Naive thymus-derived CD4-positive, alpha-beta T cell (primary cell): Measurements from ENCODE around the gene HRCT1. TPM values are rescaled to one million over a fixed set of nuclear protein-coding genes. Genes with fewer than 3 reads are reported as not detected.

Experiments used
- ATAC-seq: fragments of 150-1000 bp; cut with Tn5 transposase; 2 replicates; pipeline ENCODE4 v1.10.0; 2021; ENCODE audit warnings: mild to moderate bottlenecking, moderate library complexity
- CTCF ChIA-PET: fragments of 350-600 bp; sonication (Branson Sonifier 250); formaldehyde crosslinking; loops from one replicate; lab custom pipeline; 2021; ENCODE audit warnings: antibody characterized with exemption; lab: Charles Lee
- POLR2A ChIA-PET: fragments of 350-600 bp; sonication (Branson Sonifier 250); formaldehyde crosslinking; loops from one replicate; lab custom pipeline; 2021; ENCODE audit warnings: antibody characterized with exemption, inconsistent platforms; lab: Charles Lee
- DNase-seq, 9 donors: peaks; one replicate each; pipeline versions ENCODE4 v3.0.0 to v3.0.0-alpha.2; 2020 to 2022; ENCODE audit warnings: mixed read lengths in 1 of 9
- H3K27ac ChIP-seq: one replicate; pipeline ENCODE4 v1.7.0; 2013; ENCODE audit warnings: mild to moderate bottlenecking, low read depth, low read length, moderate library complexity
- H3K27me3 ChIP-seq, 2 donors: one replicate each; pipeline ENCODE4 v1.7.0; 2013; ENCODE audit warnings: low read length in 2 of 2, mild to moderate bottlenecking in 2 of 2, moderate library complexity in 2 of 2; ENCODE audit not compliant: control insufficient read depth in 2 of 2, insufficient read depth in 2 of 2
- H3K36me3 ChIP-seq, 3 experiments: 1 replicate in 2 of 3; 2 replicates in 1 of 3; pipeline ENCODE4 v1.7.0; 2013; ENCODE audit warnings: low read length in 3 of 3, mild to moderate bottlenecking in 3 of 3, moderate library complexity in 1 of 3; ENCODE audit not compliant: insufficient read depth in 3 of 3, control insufficient read depth in 2 of 3
- H3K4me1 ChIP-seq, 2 donors: one replicate each; pipeline ENCODE4 v1.7.0; 2013; ENCODE audit warnings: low read length in 2 of 2, mild to moderate bottlenecking in 2 of 2, moderate library complexity in 1 of 2; ENCODE audit not compliant: control insufficient read depth in 2 of 2, insufficient read depth in 2 of 2
- H3K4me3 ChIP-seq: 2 replicates; pipeline ENCODE4 v1.7.0; 2013; ENCODE audit warnings: mild to moderate bottlenecking, low read length
- H3K9me3 ChIP-seq, 3 experiments: 1 replicate in 2 of 3; 2 replicates in 1 of 3; pipeline ENCODE4 v1.7.0; 2013; ENCODE audit warnings: low read length in 3 of 3; ENCODE audit not compliant: control insufficient read depth in 2 of 3
- H3K27ac Mint-ChIP-seq, 9 donors: one replicate each; pipeline ENCODE4 v1.8.0; 2020 to 2022; ENCODE audit warnings: mixed read lengths in 9 of 9, mild to moderate bottlenecking in 8 of 9, moderate library complexity in 5 of 9, inconsistent platforms in 2 of 9
- H3K27me3 Mint-ChIP-seq, 5 donors: one replicate each; pipeline ENCODE4 v1.8.0; 2021 to 2022; ENCODE audit warnings: mixed read lengths in 5 of 5, mild to moderate bottlenecking in 1 of 5
- H3K36me3 Mint-ChIP-seq, 5 donors: one replicate each; pipeline ENCODE4 v1.8.0; 2020 to 2022; ENCODE audit warnings: mixed read lengths in 5 of 5, mild to moderate bottlenecking in 3 of 5, inconsistent platforms in 1 of 5
- H3K4me1 Mint-ChIP-seq, 7 donors: one replicate each; pipeline ENCODE4 v1.8.0; 2020 to 2022; ENCODE audit warnings: mixed read lengths in 7 of 7, mild to moderate bottlenecking in 3 of 7, inconsistent platforms in 1 of 7
- H3K4me3 Mint-ChIP-seq, 10 donors: one replicate each; pipeline ENCODE4 v1.8.0; 2020 to 2022; ENCODE audit warnings: mild to moderate bottlenecking in 10 of 10, mixed read lengths in 10 of 10, moderate library complexity in 6 of 10, inconsistent platforms in 2 of 10
- H3K9me3 Mint-ChIP-seq, 11 donors: one replicate each; pipeline ENCODE4 v1.8.0; 2020 to 2022; ENCODE audit warnings: mixed read lengths in 11 of 11, mild to moderate bottlenecking in 4 of 11, inconsistent platforms in 1 of 11, moderate library complexity in 1 of 11
- intact Hi-C, 2 donors: fragments of 100-400 bp; cut with micrococcal nuclease; formaldehyde crosslinking; loops; one replicate each; pipeline ENCODE4 v1.15.1; 2023
- polyA plus RNA-seq, 2 donors: library from polyadenylated mRNA; unstranded; fragments of 300-500 nt; fragmentation: Illumina TruSeq; gene quantifications; one replicate each; pipeline ENCODE4 v1.2.3, GENCODE V29; 2021
- total RNA-seq, 6 experiments: library from RNA in 5 of 6; stranded (reverse) in 5 of 6; gene quantifications; 1 replicate in 5 of 6; 2 replicates in 1 of 6; pipeline ENCODE4 v1.2.3 and lab custom pipeline; 2021 to 2026

Gene HRCT1
- total and polyA plus RNA-seq, 7 experiments from 2014 or later, result not detected

DNA sequence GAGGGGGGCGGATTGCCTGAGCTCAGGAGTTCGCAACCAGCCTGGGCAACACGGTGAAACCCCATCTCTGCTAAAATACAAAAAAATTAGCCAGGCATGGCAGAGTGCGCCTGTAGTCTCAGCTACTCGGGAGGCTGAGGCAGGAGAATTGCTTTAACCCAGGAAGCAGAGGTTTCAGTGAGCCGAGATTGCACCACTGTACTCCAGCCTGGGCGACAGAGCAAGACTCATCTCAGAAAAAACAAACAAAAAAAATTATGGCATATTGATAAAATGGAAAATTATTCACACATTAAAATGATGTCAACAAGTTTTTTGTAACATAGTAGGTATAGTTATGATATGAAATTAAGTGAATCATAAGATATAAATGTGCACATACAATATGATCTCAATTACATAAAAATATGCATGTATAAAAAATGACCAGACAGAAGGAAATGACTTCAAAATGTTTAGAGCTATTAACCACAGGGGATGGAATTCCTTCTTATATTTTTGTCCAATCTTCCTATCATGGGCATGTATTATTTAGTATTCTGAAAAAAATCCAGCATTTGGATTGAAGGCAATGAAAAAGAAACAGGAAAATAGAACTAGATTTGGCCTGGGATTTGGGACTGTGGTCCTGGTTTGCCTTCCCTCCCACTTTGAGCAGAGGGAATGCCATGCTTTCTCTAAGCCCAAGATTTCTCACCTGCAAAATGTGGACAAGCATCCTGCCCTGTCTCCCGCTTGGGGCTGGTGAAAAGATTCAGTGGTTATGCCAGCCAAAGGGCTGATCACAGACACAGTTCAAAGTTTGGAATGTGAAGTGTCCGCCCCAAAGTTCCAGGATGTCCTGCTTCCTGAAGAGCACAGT lies 22.8 kb downstream of the HRCT1 start:
- H3K4me3 Mint-ChIP-seq, result no peak overlapping the region
- CTCF ChIA-PET, result interaction anchor here (0.9 to 1.4 kb wide), 2 partner anchors 16 to 26 kb away, joined by 3 to 6 read pairs; no protein-coding TSS in a partner anchor
- intact Hi-C loops, result no loop called here

DNA sequence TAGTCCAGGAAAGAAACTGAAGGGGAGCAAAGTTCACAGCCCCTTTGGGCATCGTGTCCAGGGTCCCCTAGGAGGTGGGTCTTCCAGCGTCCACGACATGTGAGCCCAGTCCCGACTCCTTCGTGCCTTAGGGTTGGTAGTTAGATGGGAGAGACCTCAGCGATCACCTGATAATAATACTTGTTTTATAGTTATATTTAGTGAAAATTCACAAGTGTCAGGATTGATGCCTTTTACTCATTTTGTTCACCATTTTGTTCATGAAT lies 23.4 kb downstream of the HRCT1 start:
- ATAC-seq, result no peak
- Mint-ChIP-seq H3K9me3 (peaks cover 0 to 3% (median 0%) of the 10 kb centered on the region in 11 donors), H3K4me1 (peaks cover 9 to 39% (median 20%) of the 10 kb centered on the region in 7 donors), H3K27ac (no peak overlapping the region), H3K36me3 (no peaks in the 10 kb centered on the region), H3K4me3 (no peak overlapping the region), H3K27me3 (peaks cover 0 to 28% (median 0%) of the 10 kb centered on the region in 5 donors)
- no peaks in the 10 kb centered on the region for H3K27me3 ChIP-seq
- CTCF ChIA-PET, result interaction anchor here (1.4 kb wide), 1 partner anchor 15 kb away, joined by 6 read pairs; no protein-coding TSS in a partner anchor
- H3K36me3 ChIP-seq, result no peaks in the 10 kb centered on the region
- POLR2A ChIA-PET, result no interaction called here
- no peak for DNase-seq
- H3K27ac ChIP-seq, result no peak overlapping the region
- H3K4me1 ChIP-seq, result peaks cover 0 to 4% of the 10 kb centered on the region in 2 donors
- H3K4me3 ChIP-seq, result no peak overlapping the region
- H3K9me3 ChIP-seq, result no peaks in the 10 kb centered on the region
- intact Hi-C loops, result no loop called here

More for the DNA sequence above, 22.8 kb downstream of the HRCT1 start:
- H3K27me3 ChIP-seq, result no peaks in the 10 kb centered on the region
- POLR2A ChIA-PET, result interaction anchor here (0.6 to 0.9 kb wide), 3 partner anchors 13 to 817 kb away, joined by 3 to 6 read pairs (median 4); no protein-coding TSS in a partner anchor
- peaks cover 0 to 4% of the 10 kb centered on the region in 2 donors for H3K4me1 ChIP-seq
- no peaks in the 10 kb centered on the region for H3K9me3 ChIP-seq
- no peaks in the 10 kb centered on the region for H3K36me3 ChIP-seq
- H3K27ac Mint-ChIP-seq, result no peak overlapping the region
- H3K9me3 Mint-ChIP-seq, result peaks cover 0 to 3% (median 0%) of the 10 kb centered on the region in 11 donors
- ATAC-seq, result no peak
- peaks cover 0 to 28% (median 0%) of the 10 kb centered on the region in 5 donors for H3K27me3 Mint-ChIP-seq
- H3K4me1 Mint-ChIP-seq, result peaks cover 9 to 41% (median 22%) of the 10 kb centered on the region in 7 donors
- H3K4me3 ChIP-seq, result no peak overlapping the region
- no peaks in the 10 kb centered on the region for H3K36me3 Mint-ChIP-seq
- no peak for DNase-seq
- H3K27ac ChIP-seq, result no peak overlapping the region

DNA sequence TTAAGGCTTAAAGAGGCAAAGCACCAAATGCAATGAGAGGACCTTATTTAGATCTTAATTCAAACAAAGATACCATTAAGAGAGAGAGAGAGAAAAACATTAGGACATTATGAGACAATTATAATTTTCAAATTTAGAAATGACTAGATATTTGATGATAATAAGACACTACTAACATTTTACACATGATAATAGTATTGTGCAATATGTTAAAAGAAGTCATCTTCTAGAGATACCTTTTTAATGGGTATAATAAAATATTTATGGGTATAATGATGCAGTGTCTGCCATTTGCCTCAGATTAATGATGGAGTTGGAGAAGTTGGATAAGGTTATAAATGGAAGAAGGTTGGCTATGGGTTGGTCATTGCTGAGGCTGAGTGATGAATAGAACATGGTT lies 24.5 kb downstream of the HRCT1 start:
- Histone ChIP-seq H3K27ac (no peak overlapping the region), H3K36me3 (no peaks in the 10 kb centered on the region), H3K9me3 (no peaks in the 10 kb centered on the region), H3K4me3 (no peak overlapping the region), H3K27me3 (no peaks in the 10 kb centered on the region), H3K4me1 (peaks cover 0 to 4% of the 10 kb centered on the region in 2 donors)
- ChIA-PET CTCF (interaction anchor here (0.8 kb wide), 1 partner anchor 14 kb away, joined by 3 read pairs; no protein-coding TSS in a partner anchor), POLR2A (no interaction called here)
- Mint-ChIP-seq H3K27ac (no peak overlapping the region), H3K4me3 (no peak overlapping the region), H3K27me3 (peaks cover 0 to 28% (median 0%) of the 10 kb centered on the region in 5 donors), H3K4me1 (peaks cover 9 to 39% (median 20%) of the 10 kb centered on the region in 7 donors), H3K9me3 (peaks cover 0 to 3% (median 0%) of the 10 kb centered on the region in 11 donors), H3K36me3 (no peaks in the 10 kb centered on the region)
- ATAC-seq (no peak), DNase-seq (no peak)
- intact Hi-C loops, result no loop called here

GRCh38 chr9:35930989-35931388 lies 25.0 kb downstream of the HRCT1 start:
- intact Hi-C loops, result no loop called here
- no peaks in the 10 kb centered on the region for H3K9me3 ChIP-seq
- peaks cover 0 to 28% (median 0%) of the 10 kb centered on the region in 5 donors for H3K27me3 Mint-ChIP-seq
- H3K4me1 Mint-ChIP-seq, result peaks cover 9 to 39% (median 20%) of the 10 kb centered on the region in 7 donors
- no peaks in the 10 kb centered on the region for H3K36me3 Mint-ChIP-seq
- H3K27me3 ChIP-seq, result no peaks in the 10 kb centered on the region
- no peak overlapping the region for H3K4me3 Mint-ChIP-seq
- no peak overlapping the region for H3K27ac Mint-ChIP-seq
- no peak overlapping the region for H3K4me3 ChIP-seq
- no peak for ATAC-seq
- H3K4me1 ChIP-seq, result peaks cover 0 to 4% of the 10 kb centered on the region in 2 donors
- no peaks in the 10 kb centered on the region for H3K36me3 ChIP-seq
- no peak for DNase-seq
- POLR2A ChIA-PET, result no interaction called here
- CTCF ChIA-PET, result interaction anchor here (0.8 kb wide), 1 partner anchor 14 kb away, joined by 3 read pairs; no protein-coding TSS in a partner anchor
- H3K9me3 Mint-ChIP-seq, result peaks cover 0 to 3% (median 0%) of the 10 kb centered on the region in 11 donors
- H3K27ac ChIP-seq, result no peak overlapping the region

DNA sequence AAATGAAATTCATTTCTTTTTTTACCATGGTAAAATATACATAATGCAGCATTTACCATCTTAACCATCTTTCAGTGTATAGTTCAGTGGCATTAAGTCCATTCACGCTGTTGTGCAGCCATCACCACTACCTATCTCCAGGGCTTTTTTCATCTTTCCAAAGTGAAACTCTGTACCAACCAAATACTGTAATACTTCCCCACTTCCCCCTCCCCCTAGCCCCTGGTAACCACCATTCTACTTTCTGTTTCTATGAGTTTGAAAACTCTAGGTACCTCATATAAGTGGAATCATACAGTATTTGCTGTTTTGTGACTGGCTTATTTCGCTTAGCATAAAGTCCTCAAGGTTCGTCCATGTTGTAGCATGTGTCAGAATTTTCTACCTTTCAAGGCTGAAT lies 26.7 kb downstream of the HRCT1 start:
- Mint-ChIP-seq H3K27ac (peak overlapping the region in 7 of 9 donors; percentile 13 to 63 (median 47)), H3K9me3 (peaks cover 0 to 10% (median 2%) of the 10 kb centered on the region in 11 donors), H3K4me3 (peak overlapping the region in 5 of 10 donors; percentile 31 to 74 (median 52)), H3K27me3 (peaks cover 0 to 16% (median 0%) of the 10 kb centered on the region in 5 donors), H3K4me1 (peaks cover 17 to 52% (median 35%) of the 10 kb centered on the region in 7 donors), H3K36me3 (peaks cover 0 to 8% (median 6%) of the 10 kb centered on the region in 5 donors)
- peak in 2 of 9 donors; percentile 27 to 49 for DNase-seq
- Histone ChIP-seq H3K9me3 (no peaks in the 10 kb centered on the region), H3K27me3 (no peaks in the 10 kb centered on the region), H3K4me1 (peaks cover 0 to 12% of the 10 kb centered on the region in 2 donors), H3K36me3 (no peaks in the 10 kb centered on the region), H3K4me3 (no peak overlapping the region), H3K27ac (no peak overlapping the region)
- ATAC-seq, result peak; percentile 57
- intact Hi-C loops, result no loop called here
- POLR2A ChIA-PET, result no interaction called here
- CTCF ChIA-PET, result interaction anchor here (0.6 to 0.9 kb wide), 3 partner anchors 12 to 499 kb away, joined by 4 to 5 read pairs (median 4); no protein-coding TSS in a partner anchor

GRCh38 chr9:35933550-35934067 lies 27.6 kb downstream of the HRCT1 start:
- H3K36me3 Mint-ChIP-seq, result peaks cover 0 to 8% (median 6%) of the 10 kb centered on the region in 5 donors
- peaks cover 0 to 18% of the 10 kb centered on the region in 2 donors for H3K4me1 ChIP-seq
- H3K27me3 Mint-ChIP-seq, result peaks cover 0 to 16% (median 0%) of the 10 kb centered on the region in 5 donors
- H3K27ac ChIP-seq, result no peak overlapping the region
- no peak for ATAC-seq
- peaks cover 0 to 10% (median 3%) of the 10 kb centered on the region in 11 donors for H3K9me3 Mint-ChIP-seq
- ChIA-PET POLR2A (no interaction called here), CTCF (interaction anchor here (0.9 kb wide), 1 partner anchor 12 kb away, joined by 5 read pairs; no protein-coding TSS in a partner anchor)
- H3K27ac Mint-ChIP-seq, result peak overlapping the region in 6 of 9 donors; percentile 13 to 82 (median 56)
- no peaks in the 10 kb centered on the region for H3K36me3 ChIP-seq
- peaks cover 23 to 60% (median 43%) of the 10 kb centered on the region in 7 donors for H3K4me1 Mint-ChIP-seq
- intact Hi-C loops, result no loop called here
- H3K4me3 ChIP-seq, result no peak overlapping the region
- DNase-seq, result no peak
- H3K9me3 ChIP-seq, result no peaks in the 10 kb centered on the region
- H3K27me3 ChIP-seq, result no peaks in the 10 kb centered on the region
- peak overlapping the region in 4 of 10 donors; percentile 7 to 74 (median 34) for H3K4me3 Mint-ChIP-seq
